NOMO-1 treated with DMSO at 0.1 percent for 48 hours (cell line): ENCODE measurements around the gene PLCB4.

Source experiments
- DNase-seq: peaks from one replicate; lab custom pipeline; 2025; ENCODE audit not compliant: unreplicated experiment; lab: John Stamatoyannopoulos, UW

The PLCB4 gene

DNA sequence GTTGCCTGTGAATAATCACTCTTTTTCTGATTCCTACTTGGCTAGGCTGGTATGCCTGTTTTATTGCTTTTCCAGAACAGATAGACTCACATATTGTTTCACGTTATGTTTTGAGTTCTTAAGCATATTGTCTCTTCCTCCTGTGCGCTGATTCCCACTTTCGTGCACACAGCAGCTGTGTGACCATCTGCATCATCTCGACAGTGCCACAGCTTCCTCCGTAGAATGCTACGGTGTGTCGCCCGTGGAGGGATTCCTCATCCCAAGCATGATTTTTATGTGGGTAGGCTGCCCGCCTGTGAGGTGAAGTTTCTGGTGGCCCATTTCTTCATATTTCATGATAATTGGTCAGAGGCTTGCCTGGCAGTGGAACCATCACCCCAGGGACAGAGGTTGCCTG is 31.8 kb downstream of the PLCB4 start:
- no peak for DNase-seq

- DNase-seq, result no peak
Measured at GRCh38 chr20:9102456-9102855, 33.6 kb downstream of the PLCB4 start.

GRCh38 chr20:9103955-9104354 is 35.1 kb downstream of the PLCB4 start:
- DNase-seq, result no peak

DNA sequence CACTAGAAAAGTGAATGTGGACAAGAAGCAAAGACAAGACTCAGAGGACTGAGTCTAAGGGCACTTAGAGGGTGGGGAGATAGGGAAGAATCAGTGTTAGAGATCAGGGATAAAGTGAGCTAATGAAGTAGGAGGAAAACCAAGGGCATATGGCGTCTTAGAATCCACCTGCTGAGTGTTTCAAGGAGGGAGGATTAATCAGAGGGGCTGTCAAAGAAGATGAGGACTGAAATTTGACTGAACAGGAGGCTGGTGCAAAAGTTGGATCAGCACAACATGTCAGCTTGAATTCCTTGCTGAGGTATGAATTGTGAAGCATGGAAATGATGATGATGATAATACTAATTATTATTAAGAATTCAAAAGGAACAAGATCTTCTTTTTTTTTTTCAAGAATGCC is 39.4 kb downstream of the PLCB4 start:
- DNase-seq, result no peak

GRCh38 chr20:9109566-9109965 is 40.7 kb downstream of the PLCB4 start:
- DNase-seq, result no peak

- DNase-seq, result no peak
Measured at GRCh38 chr20:9110365-9110764, 41.5 kb downstream of the PLCB4 start.

GRCh38 chr20:9110916-9111432 is 42.1 kb downstream of the PLCB4 start:
- no peak for DNase-seq

- DNase-seq, result no peak
Measured at GRCh38 chr20:9112541-9113515, 43.9 kb downstream of the PLCB4 start.

- DNase-seq, result no peak
Measured at GRCh38 chr20:9114709-9115108, 45.8 kb downstream of the PLCB4 start.

DNA sequence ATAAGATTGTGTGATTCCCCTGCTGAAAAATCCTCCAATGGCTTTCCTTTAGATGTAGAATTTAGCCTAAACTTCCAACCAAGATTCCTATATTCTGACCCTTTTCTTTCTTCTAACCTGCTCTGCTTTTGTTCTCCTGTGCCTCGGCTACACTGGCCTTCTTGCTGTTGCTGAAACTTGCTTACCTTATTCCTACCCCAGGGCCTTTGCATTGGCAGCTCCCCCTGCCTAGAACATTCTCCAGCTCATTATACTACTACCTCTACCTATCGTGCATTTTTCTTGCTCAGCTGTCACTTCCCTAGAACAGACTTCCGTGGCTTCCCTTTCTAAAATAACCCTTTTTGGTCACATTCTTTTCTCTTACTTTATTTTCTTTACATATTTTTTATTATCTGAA is 48.7 kb downstream of the PLCB4 start:
- DNase-seq, result no peak

GRCh38 chr20:9119776-9120175 is 50.9 kb downstream of the PLCB4 start:
- DNase-seq, result peak; percentile 26

- DNase-seq, result no peak
Measured at GRCh38 chr20:9121211-9121610, 52.3 kb downstream of the PLCB4 start.

- DNase-seq, result no peak
Measured at GRCh38 chr20:9122571-9122970, 53.7 kb downstream of the PLCB4 start.

GRCh38 chr20:9126527-9126926 is 57.6 kb downstream of the PLCB4 start:
- no peak for DNase-seq

- no peak for DNase-seq
Measured at GRCh38 chr20:9128568-9128967, 59.7 kb downstream of the PLCB4 start.

- no peak for DNase-seq
Measured at GRCh38 chr20:9129756-9130155, 60.9 kb downstream of the PLCB4 start.

DNA sequence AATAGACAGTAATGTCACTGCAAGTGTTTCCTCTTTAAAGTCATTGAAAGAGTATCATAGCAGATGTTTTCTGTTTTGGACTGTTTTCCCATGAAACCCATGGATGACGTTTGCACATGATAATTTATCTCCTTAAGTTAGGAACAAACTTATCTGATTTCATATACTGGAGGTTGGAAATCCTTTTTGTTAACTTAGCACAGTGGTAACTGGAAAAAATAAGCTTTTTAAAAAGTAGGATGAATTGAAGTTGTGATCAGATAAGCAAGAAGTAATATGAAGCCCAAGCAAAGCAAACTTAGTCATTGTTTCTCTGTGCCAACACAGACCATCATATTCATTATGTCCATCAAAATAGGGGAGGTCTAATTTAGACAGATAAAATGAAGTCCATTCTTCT is 61.6 kb downstream of the PLCB4 start:
- DNase-seq, result no peak

- DNase-seq, result no peak
Measured at GRCh38 chr20:9131841-9132240, 63.0 kb downstream of the PLCB4 start.

- no peak for DNase-seq
Measured at GRCh38 chr20:9134346-9134745, 65.5 kb downstream of the PLCB4 start.

- DNase-seq, result no peak
Measured at GRCh38 chr20:9136114-9136513, 67.2 kb downstream of the PLCB4 start.

DNA sequence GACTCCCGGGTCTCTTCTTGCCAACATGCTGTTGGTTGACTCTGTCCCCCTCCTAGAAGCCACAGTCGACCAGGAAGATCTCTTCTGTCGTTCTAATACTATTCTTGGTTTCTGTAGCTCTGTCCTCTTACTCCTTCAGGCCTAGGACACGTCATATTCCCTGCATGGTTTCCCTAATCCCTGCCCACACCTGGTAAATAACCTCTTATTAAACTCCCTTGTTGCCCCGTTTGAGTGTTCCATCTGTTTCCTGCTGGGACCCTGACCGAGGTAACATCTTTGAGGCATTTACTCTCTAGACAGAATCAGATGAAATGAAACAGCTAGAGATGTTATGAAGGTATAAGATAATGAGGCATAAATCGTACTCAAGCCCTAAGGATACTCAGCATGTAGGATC is 68.1 kb downstream of the PLCB4 start:
- DNase-seq, result no peak

DNA sequence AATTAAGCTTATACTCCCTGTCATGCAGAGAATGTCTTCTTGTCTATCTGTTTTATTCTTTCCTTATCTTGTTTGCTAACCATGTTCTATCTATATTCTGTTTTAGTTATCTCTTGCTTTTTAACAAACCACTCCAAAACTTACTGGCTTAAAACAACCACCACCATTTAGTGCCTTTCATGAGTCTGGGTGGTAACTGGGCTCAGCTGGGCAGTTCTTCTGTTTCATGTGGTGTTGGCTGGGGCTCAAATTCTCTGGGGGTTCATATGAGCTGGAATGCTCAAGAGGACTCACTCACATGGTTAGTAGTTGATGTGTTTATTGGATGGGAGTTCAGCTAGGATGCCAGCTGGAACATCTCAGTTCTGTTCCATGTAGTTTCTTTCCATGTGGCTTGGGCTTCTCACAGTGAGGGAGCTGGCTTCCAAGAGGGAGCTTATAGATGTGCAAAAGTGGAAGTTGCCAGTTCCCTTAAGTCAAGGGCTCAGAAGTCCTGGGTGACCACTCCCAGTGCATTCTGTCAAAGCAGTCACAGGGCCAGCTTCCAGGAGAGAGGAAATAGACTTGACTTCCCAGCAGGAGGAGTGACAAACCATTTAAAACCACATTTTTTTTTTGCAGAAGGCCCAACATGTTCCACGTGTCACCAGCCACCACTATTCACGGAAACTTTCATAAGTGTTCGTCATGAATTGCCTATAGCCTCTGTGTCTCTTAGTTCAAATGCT is 70.4 kb downstream of the PLCB4 start:
- DNase-seq, result no peak
